Osteocyte (in vitro differentiated cells): ENCODE data around the gene ACOXL. TPM values are rescaled to one million over a fixed set of nuclear protein-coding genes. Genes with fewer than 3 reads are reported as not detected.

ENCODE experiments used
- DNase-seq: peaks from one replicate; pipeline ENCODE4 v3.0.0; 2021; ENCODE audit warnings: mixed read lengths; ENCODE audit not compliant: unreplicated experiment; ENCODE audit errors: extremely low spot score
- H3K27ac Mint-ChIP-seq: one replicate; pipeline ENCODE4 v1.8.0; 2021; ENCODE audit warnings: mild to moderate bottlenecking, mixed read lengths; ENCODE audit not compliant: unreplicated experiment
- H3K27me3 Mint-ChIP-seq: one replicate; pipeline ENCODE4 v1.8.0; 2021; ENCODE audit warnings: mixed read lengths; ENCODE audit not compliant: unreplicated experiment
- H3K36me3 Mint-ChIP-seq: one replicate; pipeline ENCODE4 v1.8.0; 2021; ENCODE audit warnings: mixed read lengths; ENCODE audit not compliant: unreplicated experiment
- H3K4me1 Mint-ChIP-seq: one replicate; pipeline ENCODE4 v1.8.0; 2021; ENCODE audit warnings: mixed read lengths; ENCODE audit not compliant: unreplicated experiment
- H3K4me3 Mint-ChIP-seq: one replicate; pipeline ENCODE4 v1.8.0; 2021; ENCODE audit warnings: mild to moderate bottlenecking, moderate library complexity, mixed read lengths; ENCODE audit not compliant: unreplicated experiment
- H3K9me3 Mint-ChIP-seq: one replicate; pipeline ENCODE4 v1.8.0; 2021; ENCODE audit warnings: mixed read lengths; ENCODE audit not compliant: unreplicated experiment
- CTCF ChIP-seq: fragments of 200-600 bp; sonication (generic); IDR thresholded peaks from 2 replicates; pipeline ENCODE4 v1.5.0; 2021; ENCODE audit warnings: antibody characterized with exemption, mild to moderate bottlenecking, moderate library complexity
- total RNA-seq: library from RNA; stranded (reverse); gene quantifications from 2 replicates; pipeline ENCODE4 v1.2.1, GENCODE V29; 2021

The ACOXL gene
- total RNA-seq, 1 donor from 2014 or later, result not detected

GRCh38 chr2:110978148-110978547 is 245.8 kb downstream of the ACOXL start:
- H3K9me3 Mint-ChIP-seq, result no peaks in the 10 kb centered on the region
- no peak for DNase-seq
- no peak for TF ChIP-seq CTCF
- no peak overlapping the region for H3K4me3 Mint-ChIP-seq
- H3K27ac Mint-ChIP-seq, result no peak overlapping the region
- H3K4me1 Mint-ChIP-seq, result no peaks in the 10 kb centered on the region
- peaks cover 45% of the 10 kb centered on the region for H3K27me3 Mint-ChIP-seq
- peaks cover 3% of the 10 kb centered on the region for H3K36me3 Mint-ChIP-seq

- DNase-seq, result no peak
These were observed 246.5 kb downstream of the ACOXL start for GRCh38 chr2:110978756-110979470.

GRCh38 chr2:110979471-110980338 is 247.3 kb downstream of the ACOXL start:
- Mint-ChIP-seq H3K9me3 (no peaks in the 10 kb centered on the region), H3K4me1 (no peaks in the 10 kb centered on the region), H3K36me3 (peaks cover 3% of the 10 kb centered on the region), H3K27ac (no peak overlapping the region), H3K4me3 (no peak overlapping the region), H3K27me3 (peaks cover 40% of the 10 kb centered on the region)
- DNase-seq, result no peak
- no peak for TF ChIP-seq CTCF

More at GRCh38 chr2:110978756-110979470, 246.5 kb downstream of the ACOXL start:
- peaks cover 3% of the 10 kb centered on the region for H3K36me3 Mint-ChIP-seq
- no peak overlapping the region for H3K4me3 Mint-ChIP-seq
- peaks cover 42% of the 10 kb centered on the region for H3K27me3 Mint-ChIP-seq
- H3K27ac Mint-ChIP-seq, result no peak overlapping the region
- H3K9me3 Mint-ChIP-seq, result no peaks in the 10 kb centered on the region
- H3K4me1 Mint-ChIP-seq, result no peaks in the 10 kb centered on the region
- no peak for TF ChIP-seq CTCF

GRCh38 chr2:110980339-110981062 is 248.1 kb downstream of the ACOXL start:
- peaks cover 36% of the 10 kb centered on the region for H3K27me3 Mint-ChIP-seq
- DNase-seq, result no peak
- peaks cover 3% of the 10 kb centered on the region for H3K36me3 Mint-ChIP-seq
- no peak for TF ChIP-seq CTCF
- H3K4me3 Mint-ChIP-seq, result no peak overlapping the region
- H3K4me1 Mint-ChIP-seq, result no peaks in the 10 kb centered on the region
- H3K9me3 Mint-ChIP-seq, result no peaks in the 10 kb centered on the region
- H3K27ac Mint-ChIP-seq, result no peak overlapping the region
